K562 (cell line): ENCODE data around the gene ATP2A1. TPM values are rescaled to one million over a fixed set of nuclear protein-coding genes. Genes with fewer than 3 reads are reported as not detected.

Source experiments
- AFF1 ChIP-seq, 2 experiments: fragments of 450-650 bp; IDR thresholded peaks; 2 replicates each; pipeline ENCODE4 v1.6.1; 2018; ENCODE audit warnings: mild to moderate bottlenecking in 2 of 2, low read depth in 1 of 2; ENCODE audit not compliant: partially characterized antibody in 2 of 2
- CBFA2T2 ChIP-seq: fragments of 450-650 bp; conservative IDR thresholded peaks from 2 replicates; pipeline ENCODE4 v1.6.1; 2017; ENCODE audit warnings: mild to moderate bottlenecking
- CGGBP1 ChIP-seq: fragments of 250-450 bp; sonication (Bioruptor Pico); IDR thresholded peaks from 2 replicates; pipeline ENCODE4 v1.9.0; 2021; ENCODE audit warnings: mild to moderate bottlenecking
- ELF1 ChIP-seq: fragments of 200-800 bp; sonication (Bioruptor generic); IDR thresholded peaks from 2 replicates; pipeline ENCODE4 v1.6.1; 2016; ENCODE audit warnings: missing genetic modification characterization, missing compliant biosample characterization
- EP300 ChIP-seq: IDR thresholded peaks from 2 replicates; pipeline ENCODE4 v1.6.1; 2012; ENCODE audit warnings: low read length, improper control_type of control experiment
- ETV5 ChIP-seq: sonication (generic); formaldehyde crosslinking; IDR thresholded peaks from 2 replicates; pipeline ENCODE4 v1.4.0; 2020; ENCODE audit warnings: low read depth, mild to moderate bottlenecking, missing genetic modification reagents
- JUN ChIP-seq, 2 experiments: sonication (generic) in 1 of 2; formaldehyde crosslinking in 1 of 2; IDR thresholded peaks; 2 replicates each; pipeline versions ENCODE4 v1.6.1 to v1.8.0; 2012 to 2022; ENCODE audit warnings: borderline replicate concordance in 2 of 2, mild to moderate bottlenecking in 2 of 2, improper control_type of control experiment in 1 of 2, low read depth in 1 of 2, low read length in 1 of 2, missing genetic modification reagents in 1 of 2
- KDM1A ChIP-seq, 2 experiments: fragments of 450-650 bp; IDR thresholded peaks; 2 replicates each; pipeline ENCODE4 v1.6.1; 2016; ENCODE audit warnings: mild to moderate bottlenecking in 2 of 2
- MEIS2 ChIP-seq: fragments of 450-650 bp; IDR thresholded peaks from 2 replicates; pipeline ENCODE4 v1.6.1; 2014; ENCODE audit warnings: mild to moderate bottlenecking; ENCODE audit not compliant: partially characterized antibody
- SIX5 ChIP-seq, 2 experiments: IDR thresholded peaks; 2 replicates each; pipeline ENCODE4 v1.6.1; 2011; ENCODE audit warnings: low read length in 2 of 2, borderline replicate concordance in 1 of 2, low read depth in 1 of 2, mild to moderate bottlenecking in 1 of 2, moderate library complexity in 1 of 2; ENCODE audit not compliant: insufficient read depth in 1 of 2
- SRSF7 ChIP-seq: fragments of 200-400 bp; formaldehyde crosslinking; optimal IDR thresholded peaks from 2 replicates; pipeline ENCODE3; 2017; ENCODE audit warnings: mild to moderate bottlenecking, low read depth, low read length
- ZNF764 ChIP-seq: fragments of 250-450 bp; sonication (Bioruptor Pico); IDR thresholded peaks from 2 replicates; pipeline ENCODE4 v1.4.0; 2020; ENCODE audit warnings: low read depth, mild to moderate bottlenecking, moderate library complexity
- polyA plus RNA-seq, 8 experiments: library from polyadenylated mRNA; depleted of rRNA in 4 of 8; stranded (reverse) in 5 of 8; unstranded in 3 of 8; fragments of >200 nt; fragmentation: Nextera tagmentation in 2 of 8; fragmentation: Illumina TruSeq in 1 of 8; extraction: Ambion mirVana in 2 of 8; extraction: Trizol in 1 of 8; gene quantifications; 2 replicates each; pipeline versions ENCODE4 v1.2.1 to v1.2.3, GENCODE V29; 2011 to 2014; ENCODE audit warnings: inconsistent platforms in 1 of 8, missing spikeins in 1 of 8
- total RNA-seq, 7 experiments: library from RNA; depleted of rRNA in 6 of 7; stranded (reverse); fragments of >200 nt in 6 of 7; fragmentation: Illumina TruSeq in 2 of 7; extraction: Trizol in 2 of 7; gene quantifications; 2 replicates each; pipeline versions ENCODE4 v1.2.1 to v1.2.3, GENCODE V29; 2011 to 2021; ENCODE audit warnings: low replicate concordance in 1 of 7
- TF ChIP-seq, protein P1 (sequence below), 2 experiments: IDR thresholded peaks in 1 of 2; conservative IDR thresholded peaks in 1 of 2; 2 replicates each; pipeline ENCODE4 v1.6.1; 2016; ENCODE audit warnings: low read depth in 2 of 2, mild to moderate bottlenecking in 1 of 2, missing compliant biosample characterization in 1 of 2, missing genetic modification characterization in 1 of 2, moderate library complexity in 1 of 2
- TF ChIP-seq, protein P2 (sequence below): fragments of 450-650 bp; IDR thresholded peaks from 2 replicates; pipeline ENCODE4 v1.6.1; 2014; ENCODE audit warnings: low read depth, mild to moderate bottlenecking, moderate library complexity, borderline replicate concordance

Gene ATP2A1
- total and polyA plus RNA-seq, 9 of the 15 experiments (the other 6 are each of a cell fraction or from before 2014, with no cell fraction given) = 0.25 to 2.6 (median 0.65) TPM

- TF ChIP-seq SIX5 (IDR thresholded peaks at IDR 0.05; ENCODE audit: borderline replicate concordance in 1 of 2, insufficient read depth in 1 of 2, low read depth in 1 of 2, low read length in 2 of 2) (no peak), SRSF7 (no peak), ZNF764 (CRISPR knock-in tag) (no peak), EP300 (peak; percentile 81), JUN (IDR thresholded peaks at IDR 0.05; ENCODE audit: borderline replicate concordance, low read depth, low read length) (no peak), JUN (CRISPR knock-in tag; IDR thresholded peaks at IDR 0.05; ENCODE audit: borderline replicate concordance) (0 out of 2 replicates have a peak, but pooled peaks have one; percentile 45), AFF1 (IDR thresholded peaks at IDR 0.05; ENCODE audit: low read depth in 1 of 2, partially characterized antibody in 2 of 2) (peak in 1 of 2 experiments; percentile 77), KDM1A (IDR thresholded peaks at IDR 0.05) (peak; percentile 100), CGGBP1 (CRISPR knock-in tag) (0 out of 2 replicates have a peak, but pooled peaks have one; percentile 27), ELF1 (tag) (peak; percentile 82; the same call in 1 of the 2 replicates), CBFA2T2 (peak; percentile 89), MEIS2 (peak; percentile 100), ETV5 (CRISPR knock-in tag) (peak; percentile 76)
- TF ChIP-seq, protein P1, sequence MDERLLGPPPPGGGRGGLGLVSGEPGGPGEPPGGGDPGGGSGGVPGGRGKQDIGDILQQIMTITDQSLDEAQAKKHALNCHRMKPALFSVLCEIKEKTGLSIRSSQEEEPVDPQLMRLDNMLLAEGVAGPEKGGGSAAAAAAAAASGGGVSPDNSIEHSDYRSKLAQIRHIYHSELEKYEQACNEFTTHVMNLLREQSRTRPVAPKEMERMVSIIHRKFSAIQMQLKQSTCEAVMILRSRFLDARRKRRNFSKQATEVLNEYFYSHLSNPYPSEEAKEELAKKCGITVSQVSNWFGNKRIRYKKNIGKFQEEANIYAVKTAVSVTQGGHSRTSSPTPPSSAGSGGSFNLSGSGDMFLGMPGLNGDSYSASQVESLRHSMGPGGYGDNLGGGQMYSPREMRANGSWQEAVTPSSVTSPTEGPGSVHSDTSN (CRISPR knock-in tag; IDR thresholded peaks at IDR 0.05; ENCODE audit: low read depth) = peak; percentile 74
- TF ChIP-seq, protein P1 (tag; conservative IDR thresholded peaks at IDR 0.05; ENCODE audit: low read depth) = peak; percentile 99
- TF ChIP-seq, protein P2, sequence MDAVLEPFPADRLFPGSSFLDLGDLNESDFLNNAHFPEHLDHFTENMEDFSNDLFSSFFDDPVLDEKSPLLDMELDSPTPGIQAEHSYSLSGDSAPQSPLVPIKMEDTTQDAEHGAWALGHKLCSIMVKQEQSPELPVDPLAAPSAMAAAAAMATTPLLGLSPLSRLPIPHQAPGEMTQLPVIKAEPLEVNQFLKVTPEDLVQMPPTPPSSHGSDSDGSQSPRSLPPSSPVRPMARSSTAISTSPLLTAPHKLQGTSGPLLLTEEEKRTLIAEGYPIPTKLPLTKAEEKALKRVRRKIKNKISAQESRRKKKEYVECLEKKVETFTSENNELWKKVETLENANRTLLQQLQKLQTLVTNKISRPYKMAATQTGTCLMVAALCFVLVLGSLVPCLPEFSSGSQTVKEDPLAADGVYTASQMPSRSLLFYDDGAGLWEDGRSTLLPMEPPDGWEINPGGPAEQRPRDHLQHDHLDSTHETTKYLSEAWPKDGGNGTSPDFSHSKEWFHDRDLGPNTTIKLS = peak; percentile 56; the same call in 1 of the 2 replicates
These were observed 47.3 kb downstream of the ATP2A1 start (continued) for GRCh38 chr16:28925386-28926228.
